HG03159 (cell line): ENCODE data around the gene PDE4B.
"Not testable (repeated sequence)": the region's sequence is repeated elsewhere in the genome, so short reads cannot be mapped to it uniquely, and the experiment has no call there.

Experiments
- ATAC-seq: cut with Tn5 transposase; IDR thresholded peaks from one replicate; pipeline ENCODE4 v1.9.1; 2021; ENCODE audit warnings: mild to moderate bottlenecking, moderate library complexity; ENCODE audit not compliant: unreplicated experiment

PDE4B gene

DNA sequence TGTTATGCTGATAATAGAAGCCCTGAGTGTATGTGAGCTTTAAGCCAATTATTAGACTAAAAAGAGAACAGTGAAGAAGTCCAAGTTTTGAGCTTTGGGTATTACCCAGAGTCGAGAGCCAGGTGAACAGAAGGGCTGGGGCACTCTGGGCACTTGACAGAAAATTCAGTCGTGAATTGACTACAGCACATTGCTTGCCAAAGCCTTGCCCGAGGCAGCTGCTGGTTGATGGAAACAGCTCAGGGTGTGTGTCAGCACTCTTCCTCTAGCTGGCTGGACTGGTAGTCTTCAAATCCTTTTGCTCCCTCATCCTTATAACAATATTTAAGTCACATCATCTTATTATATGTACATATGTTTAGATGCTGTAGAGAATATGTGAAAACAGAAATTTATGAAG is 21.3 kb downstream of the PDE4B start:
- ATAC-seq = no peak

- ATAC-seq = no peak
Measured at GRCh38 chr1:65814752-65815151, 22.1 kb downstream of the PDE4B start.

- ATAC-seq = no peak
Measured at GRCh38 chr1:65817891-65818290, 25.2 kb downstream of the PDE4B start.

DNA sequence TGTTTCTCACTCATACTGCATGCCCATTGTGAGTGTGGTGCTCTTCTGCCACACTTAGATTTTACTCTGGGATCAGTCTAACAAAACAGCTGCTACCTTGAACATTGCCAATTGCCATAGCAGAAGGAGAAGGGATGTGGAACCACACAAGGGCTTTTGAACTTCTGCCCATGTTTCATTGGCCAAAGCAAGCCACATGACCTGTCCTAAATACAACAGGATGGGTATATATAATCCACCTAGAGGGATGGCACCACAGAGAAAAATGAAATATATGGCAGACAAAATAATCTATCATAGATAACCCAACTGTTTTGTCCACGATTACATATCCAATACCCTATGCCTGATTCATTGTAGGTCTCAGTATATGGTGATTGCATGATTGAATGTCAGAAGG is 26.3 kb downstream of the PDE4B start:
- ATAC-seq = no peak

DNA sequence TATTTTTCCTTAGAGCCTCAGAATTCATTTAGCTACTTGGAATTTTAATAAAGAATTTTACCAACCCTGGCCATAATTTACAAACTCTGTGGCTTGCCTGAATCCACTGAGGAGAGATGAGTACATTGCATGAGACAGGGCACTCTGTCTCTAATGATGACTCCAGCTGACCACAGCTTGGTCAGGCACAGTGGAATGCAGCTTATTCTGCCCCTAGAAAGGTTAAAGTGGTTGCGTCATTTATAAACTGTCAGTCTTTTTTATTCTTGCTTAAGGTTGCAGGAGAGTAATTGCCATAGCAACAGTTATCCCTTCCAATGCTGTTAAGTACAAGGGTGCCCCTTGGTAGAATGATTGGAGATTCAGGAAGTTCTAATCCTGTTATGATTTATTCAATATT is 28.3 kb downstream of the PDE4B start:
- ATAC-seq = no peak

GRCh38 chr1:65821386-65821785 is 28.7 kb downstream of the PDE4B start:
- ATAC-seq = no peak

DNA sequence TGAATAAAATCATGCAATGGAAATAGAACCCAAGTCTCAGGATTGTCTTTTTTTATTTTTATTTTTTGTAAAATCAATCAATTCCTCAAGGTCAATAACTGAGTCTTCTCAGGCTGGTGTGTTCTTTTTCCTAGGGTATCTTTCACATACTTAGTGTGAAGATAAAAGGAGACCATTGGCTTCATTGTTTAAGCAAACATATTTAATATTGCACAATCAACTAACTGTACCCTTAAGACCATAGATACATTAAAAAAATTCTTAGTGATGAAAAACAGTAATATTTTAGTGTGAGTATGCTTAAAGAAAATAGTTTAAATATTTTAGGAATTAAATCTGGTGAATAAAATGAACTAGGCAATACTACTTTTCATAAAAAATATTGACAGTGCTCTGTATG is 31.4 kb downstream of the PDE4B start:
- ATAC-seq = no peak

DNA sequence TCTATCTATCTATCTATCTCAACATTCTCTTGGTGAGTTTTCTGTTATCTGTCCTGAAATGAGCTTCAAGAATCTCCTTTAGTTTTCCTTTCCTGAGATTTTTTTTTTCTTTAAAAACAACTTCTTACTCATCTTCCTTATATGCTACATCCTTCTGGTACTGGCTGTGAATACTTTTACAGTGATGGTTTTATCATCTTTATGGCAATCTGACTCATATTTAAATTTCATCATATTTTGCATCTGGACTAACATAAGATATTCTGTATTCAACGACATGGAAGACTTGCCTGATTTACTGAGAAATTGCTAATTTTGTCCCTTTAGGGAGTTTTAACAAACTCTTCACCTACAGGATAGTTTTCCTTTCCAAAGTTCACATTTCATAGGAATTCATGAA is 33.0 kb downstream of the PDE4B start:
- ATAC-seq = no peak

DNA sequence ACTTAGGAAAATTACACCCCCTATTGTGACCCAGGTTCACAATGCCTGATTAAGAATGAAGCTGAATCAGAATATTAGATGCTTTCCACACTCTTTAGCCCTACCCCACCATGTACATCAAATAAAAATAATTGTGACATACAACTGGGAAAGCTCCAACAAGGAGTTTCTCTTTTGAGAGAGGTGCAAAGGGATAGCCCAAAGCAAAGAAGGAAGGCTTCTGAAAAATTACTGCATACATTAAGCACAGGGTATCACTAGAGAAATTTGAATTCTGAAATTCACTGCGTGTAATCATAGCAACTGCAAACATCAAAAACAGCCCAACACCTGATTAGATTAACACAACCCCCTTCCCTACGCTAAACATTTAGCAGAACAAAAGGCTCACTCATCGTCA is 34.1 kb downstream of the PDE4B start:
- ATAC-seq = no peak

DNA sequence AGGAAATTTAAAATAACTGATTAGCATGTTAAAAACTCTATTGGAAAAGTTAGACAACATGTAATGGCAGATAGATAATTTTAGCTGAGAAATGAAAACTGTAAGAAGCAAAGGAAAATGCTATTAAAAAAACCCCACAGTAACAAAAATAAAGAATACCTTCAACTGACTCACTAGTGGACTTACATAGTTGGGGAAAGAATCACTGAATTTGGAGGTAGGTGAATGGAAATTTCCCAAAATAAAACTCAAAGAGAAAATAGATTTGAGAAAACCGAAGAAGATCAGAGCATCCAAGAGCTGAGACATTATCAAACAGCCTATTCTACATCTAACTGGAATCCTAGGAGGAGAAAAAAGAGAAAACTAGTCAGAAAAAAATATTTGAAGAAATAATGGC is 34.7 kb downstream of the PDE4B start:
- ATAC-seq = no peak

DNA sequence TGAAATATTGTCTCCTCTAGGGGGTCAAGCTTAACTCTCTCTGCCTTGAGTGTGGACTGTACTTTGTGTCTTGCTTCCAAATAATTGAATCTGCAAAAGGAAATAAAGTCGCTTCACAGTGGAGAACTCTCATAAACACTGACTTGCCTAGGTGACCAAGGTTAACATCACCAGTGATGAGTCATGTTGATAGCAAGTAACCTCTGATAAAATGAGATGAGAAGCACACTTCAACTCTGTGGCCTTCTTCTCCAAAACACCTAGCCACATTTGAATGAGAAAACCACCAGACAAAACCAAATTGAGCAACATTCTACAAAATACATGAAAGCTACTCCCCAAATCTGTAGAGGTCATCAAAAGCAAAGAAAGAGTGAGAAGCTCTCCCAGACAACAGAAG is 37.6 kb downstream of the PDE4B start:
- ATAC-seq = peak; percentile 82

DNA sequence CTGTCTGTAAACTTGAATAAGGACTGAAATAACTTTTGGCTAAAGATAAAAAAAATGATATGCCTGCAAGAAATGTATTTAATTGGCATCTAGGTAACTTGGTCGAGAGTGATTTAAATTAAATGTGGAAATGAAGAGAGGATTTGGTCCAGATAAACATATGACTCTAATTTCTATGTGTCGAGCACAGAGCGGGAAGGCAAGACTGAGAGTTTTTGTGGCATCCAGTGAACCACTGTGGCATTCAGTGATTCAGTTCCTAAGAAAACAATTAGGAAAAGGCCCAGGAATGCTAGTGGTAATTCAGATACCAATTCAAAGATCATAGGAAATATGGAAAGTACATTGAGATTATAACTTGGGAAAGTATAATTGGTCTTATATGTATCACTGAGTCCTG is 39.6 kb downstream of the PDE4B start:
- no peak for ATAC-seq

DNA sequence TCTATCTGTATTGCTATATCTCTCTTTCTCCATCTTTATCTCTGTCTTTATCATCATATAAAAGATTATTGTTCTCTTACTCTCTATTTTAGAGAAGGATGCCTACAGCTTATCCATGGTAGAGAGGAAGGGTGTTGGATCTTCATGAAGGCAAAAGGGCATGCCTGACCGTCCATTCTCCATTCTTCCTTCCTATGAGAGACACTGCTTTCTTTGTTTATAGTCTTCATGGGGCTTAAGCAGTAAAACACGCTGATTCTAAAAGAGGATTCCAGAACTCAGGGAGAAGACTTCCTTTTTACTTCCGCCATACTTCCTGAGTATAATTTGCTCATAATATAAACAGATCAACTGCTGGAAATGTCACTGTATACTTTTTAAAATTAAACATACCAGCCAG is 44.0 kb downstream of the PDE4B start:
- ATAC-seq = no peak

- no peak for ATAC-seq
Measured at GRCh38 chr1:65840683-65841082, 48.0 kb downstream of the PDE4B start.

- no peak for ATAC-seq
Measured at GRCh38 chr1:65844296-65844695, 51.6 kb downstream of the PDE4B start.

- no peak for ATAC-seq
Measured at GRCh38 chr1:65844821-65845534, 52.3 kb downstream of the PDE4B start.

DNA sequence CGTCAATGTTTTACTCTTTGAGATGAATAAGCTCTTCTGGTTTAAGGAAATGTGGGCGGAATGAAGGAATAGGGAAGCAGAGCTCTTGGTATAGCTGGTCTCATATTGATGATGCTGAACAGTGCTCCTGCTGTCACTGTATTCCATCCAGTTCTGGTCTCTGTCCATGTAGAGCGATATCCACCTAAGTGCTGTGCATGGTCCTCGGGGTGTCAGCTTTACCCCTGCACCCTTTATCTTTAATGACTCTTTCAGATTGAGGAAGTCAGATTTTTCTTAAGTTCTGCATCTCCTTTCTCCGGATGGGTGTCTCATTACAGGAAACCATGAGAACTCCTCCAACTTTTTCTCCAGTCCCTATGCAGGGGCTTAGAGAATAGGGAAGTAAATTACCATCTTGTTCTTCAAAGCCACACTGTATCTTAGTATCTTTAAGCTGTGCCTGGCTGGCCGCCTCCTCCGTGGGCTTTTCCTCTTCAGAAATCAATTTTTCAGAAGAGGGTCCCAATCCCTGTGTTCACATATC is 52.9 kb downstream of the PDE4B start:
- no peak for ATAC-seq

DNA sequence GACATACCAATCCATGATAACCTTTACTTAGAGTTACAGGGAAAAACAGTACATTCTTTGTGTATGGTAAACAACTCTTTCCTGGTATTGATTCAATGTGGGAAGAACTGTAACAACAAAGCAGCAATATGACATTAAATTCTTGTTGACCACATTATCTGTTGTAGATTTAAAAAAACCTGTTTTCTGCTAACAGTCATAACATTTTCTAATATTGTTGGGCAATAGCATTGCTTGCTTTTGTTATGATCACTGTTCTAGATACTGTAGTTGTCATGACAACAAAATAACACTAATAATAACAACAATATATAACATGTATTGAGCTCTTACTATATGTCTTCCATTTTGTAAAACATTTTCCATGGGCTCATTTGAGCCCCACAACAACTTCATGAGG is 54.2 kb downstream of the PDE4B start:
- no peak for ATAC-seq

DNA sequence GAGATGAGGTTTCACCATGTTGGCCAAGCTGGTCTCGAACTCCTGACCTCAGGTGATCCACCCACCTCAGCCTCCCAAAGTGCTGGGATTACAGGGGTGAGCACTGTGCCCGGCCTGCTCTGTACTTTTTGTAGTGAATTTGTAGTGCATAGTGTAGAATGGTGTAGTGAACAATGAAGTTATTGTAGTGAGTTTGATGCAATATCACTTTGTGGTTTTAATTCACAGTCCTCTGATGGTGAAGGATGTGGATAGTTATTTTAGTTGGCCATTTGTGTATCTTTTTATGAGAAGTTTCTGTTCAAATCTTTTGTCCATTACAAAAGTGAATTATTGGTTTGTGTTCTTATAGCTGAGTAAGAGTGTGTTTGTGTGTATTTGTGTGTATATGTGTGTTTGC is 57.6 kb downstream of the PDE4B start:
- ATAC-seq = no peak

GRCh38 chr1:65856591-65856990 is 63.9 kb downstream of the PDE4B start:
- ATAC-seq = not testable (repeated sequence)

DNA sequence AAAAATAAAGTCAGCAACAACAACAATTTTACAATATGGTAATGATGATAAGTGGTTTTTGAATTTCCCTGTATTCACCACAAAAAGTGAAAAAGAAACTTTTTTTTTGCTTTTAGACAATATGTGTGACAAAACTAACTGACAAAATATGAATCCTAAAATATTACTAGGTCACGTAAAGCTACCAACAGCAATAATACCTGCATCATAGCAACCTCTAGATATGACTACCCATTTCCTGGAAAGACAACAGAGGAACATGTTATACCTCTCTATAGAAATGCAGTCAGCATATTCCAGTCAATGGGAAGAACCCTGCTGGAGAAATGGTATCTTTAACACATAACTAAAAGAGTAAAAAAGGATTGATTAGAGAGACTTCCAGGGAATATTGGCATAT is 73.7 kb downstream of the PDE4B start:
- ATAC-seq = no peak

DNA sequence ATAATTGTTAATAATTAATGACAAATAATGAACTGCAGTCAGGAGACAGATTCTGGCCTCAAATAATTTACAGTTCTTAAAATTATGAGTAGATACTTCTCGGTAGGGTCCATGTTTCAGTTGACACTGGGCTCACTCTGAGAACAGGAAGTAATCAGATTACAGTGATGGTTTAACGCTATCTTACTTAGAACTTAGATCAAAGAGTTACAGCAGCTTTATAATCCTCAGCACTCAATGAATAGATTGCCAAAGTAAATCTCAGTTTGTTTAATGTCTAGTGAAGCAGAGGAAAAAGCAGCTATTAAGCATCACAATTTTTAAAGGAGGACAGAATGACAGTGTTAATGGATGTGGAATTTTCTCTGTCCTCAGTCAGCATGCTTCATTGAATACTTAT is 79.6 kb downstream of the PDE4B start:
- no peak for ATAC-seq

- not testable (repeated sequence) for ATAC-seq
Measured at GRCh38 chr1:65878342-65878741, 85.6 kb downstream of the PDE4B start.
